D721Med (cell line): ENCODE results near the gene C19orf67.

Source experiments
- DNase-seq: peaks from one replicate; pipeline ENCODE4 v3.0.0; 2011; ENCODE audit warnings: low spot score; ENCODE audit not compliant: insufficient read length
- FAIRE-seq: peaks from 2 replicates; lab custom pipeline; 2011; peaks lifted over from hg19 to GRCh38; lab: Jason Lieb, UNC
- TF ChIP-seq, protein P1 (sequence below): IDR thresholded peaks from 2 replicates; pipeline ENCODE4 v1.5.1; 2012; ENCODE audit warnings: mild to moderate bottlenecking, control low read depth; ENCODE audit not compliant: insufficient read depth; ENCODE audit errors: missing control alignments

The C19orf67 gene

DNA sequence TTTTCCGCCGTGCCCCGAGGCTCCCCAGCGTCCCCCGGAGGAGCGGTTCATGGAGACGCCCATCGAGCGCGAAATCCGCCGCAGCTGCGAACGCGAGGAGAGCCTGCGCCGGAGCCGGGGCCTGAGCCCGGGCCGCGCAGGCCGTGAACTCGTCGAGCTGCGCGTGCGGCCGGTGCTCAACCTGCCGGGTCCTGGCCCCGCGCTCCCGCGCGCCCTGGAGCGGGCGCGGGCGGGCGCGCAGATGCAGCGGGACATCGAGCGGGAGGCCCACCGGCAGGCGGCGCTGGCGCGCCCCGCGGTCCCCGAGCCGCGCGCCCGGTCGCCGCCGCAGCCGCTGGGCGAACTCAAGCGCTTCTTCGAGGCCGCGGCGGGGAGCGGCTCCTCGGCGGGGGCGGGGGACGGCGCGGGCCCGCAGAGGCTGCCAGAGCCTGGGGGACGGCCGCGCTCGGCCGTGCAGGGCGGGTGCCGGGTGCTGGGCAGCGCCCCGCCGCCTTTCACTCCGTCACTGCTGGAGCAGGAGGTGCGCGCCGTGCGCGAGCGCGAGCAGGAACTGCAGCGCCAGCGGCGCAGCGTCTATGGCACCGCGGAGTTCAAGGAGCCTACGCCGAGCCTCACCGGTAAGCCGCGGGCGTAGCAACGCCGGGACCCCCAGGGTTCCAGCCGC lies 12.2 kb downstream of the C19orf67 start:
- DNase-seq: no peak
- FAIRE-seq: no peak
- TF ChIP-seq, protein P1, sequence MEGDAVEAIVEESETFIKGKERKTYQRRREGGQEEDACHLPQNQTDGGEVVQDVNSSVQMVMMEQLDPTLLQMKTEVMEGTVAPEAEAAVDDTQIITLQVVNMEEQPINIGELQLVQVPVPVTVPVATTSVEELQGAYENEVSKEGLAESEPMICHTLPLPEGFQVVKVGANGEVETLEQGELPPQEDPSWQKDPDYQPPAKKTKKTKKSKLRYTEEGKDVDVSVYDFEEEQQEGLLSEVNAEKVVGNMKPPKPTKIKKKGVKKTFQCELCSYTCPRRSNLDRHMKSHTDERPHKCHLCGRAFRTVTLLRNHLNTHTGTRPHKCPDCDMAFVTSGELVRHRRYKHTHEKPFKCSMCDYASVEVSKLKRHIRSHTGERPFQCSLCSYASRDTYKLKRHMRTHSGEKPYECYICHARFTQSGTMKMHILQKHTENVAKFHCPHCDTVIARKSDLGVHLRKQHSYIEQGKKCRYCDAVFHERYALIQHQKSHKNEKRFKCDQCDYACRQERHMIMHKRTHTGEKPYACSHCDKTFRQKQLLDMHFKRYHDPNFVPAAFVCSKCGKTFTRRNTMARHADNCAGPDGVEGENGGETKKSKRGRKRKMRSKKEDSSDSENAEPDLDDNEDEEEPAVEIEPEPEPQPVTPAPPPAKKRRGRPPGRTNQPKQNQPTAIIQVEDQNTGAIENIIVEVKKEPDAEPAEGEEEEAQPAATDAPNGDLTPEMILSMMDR: peak; percentile 52

DNA sequence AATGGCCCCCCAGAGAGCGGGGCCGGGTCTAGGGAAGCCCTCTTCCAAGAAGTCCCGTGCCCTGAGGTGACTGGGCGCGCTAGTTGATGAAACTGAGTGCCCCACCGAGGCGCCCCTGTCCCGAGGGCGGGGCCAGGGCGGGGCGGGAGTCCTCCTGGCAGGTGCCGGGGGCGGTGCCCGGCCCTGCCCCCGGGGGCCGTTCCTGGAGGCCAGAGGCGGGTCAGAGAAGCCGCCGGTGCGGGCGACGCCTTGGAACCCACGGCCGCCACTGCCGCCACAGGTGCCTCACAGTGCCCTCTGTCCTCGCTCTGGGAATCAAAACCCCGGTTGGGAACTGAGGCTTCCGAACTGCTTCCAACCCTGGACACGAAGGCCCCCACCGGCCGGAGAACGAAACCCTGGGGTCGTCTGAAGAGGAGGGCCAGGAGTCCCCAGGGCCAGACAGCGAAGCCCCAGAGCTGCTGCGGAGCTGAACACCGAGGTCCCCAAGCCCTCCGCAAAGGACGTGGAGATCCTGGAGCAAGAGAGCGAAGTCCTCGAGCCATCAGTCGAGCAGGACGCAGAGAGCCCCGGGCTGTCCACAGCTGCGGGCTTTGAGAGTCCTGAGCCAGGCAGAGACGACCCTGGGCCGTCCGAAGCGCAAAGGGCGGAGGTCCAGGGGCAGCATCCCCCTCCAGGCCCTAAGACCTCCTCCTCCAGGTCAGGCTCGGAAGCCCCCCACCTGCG lies 12.9 kb downstream of the C19orf67 start, which contains the start of gene MISP3:
Gene MISP3, plus strand, starts transcription at position 252 of the 726 bp plus-strand sequence. CDS start 524 bp downstream, outside the sequence.
- FAIRE-seq: no peak
- DNase-seq: no peak
- TF ChIP-seq, protein P1: no peak

DNA sequence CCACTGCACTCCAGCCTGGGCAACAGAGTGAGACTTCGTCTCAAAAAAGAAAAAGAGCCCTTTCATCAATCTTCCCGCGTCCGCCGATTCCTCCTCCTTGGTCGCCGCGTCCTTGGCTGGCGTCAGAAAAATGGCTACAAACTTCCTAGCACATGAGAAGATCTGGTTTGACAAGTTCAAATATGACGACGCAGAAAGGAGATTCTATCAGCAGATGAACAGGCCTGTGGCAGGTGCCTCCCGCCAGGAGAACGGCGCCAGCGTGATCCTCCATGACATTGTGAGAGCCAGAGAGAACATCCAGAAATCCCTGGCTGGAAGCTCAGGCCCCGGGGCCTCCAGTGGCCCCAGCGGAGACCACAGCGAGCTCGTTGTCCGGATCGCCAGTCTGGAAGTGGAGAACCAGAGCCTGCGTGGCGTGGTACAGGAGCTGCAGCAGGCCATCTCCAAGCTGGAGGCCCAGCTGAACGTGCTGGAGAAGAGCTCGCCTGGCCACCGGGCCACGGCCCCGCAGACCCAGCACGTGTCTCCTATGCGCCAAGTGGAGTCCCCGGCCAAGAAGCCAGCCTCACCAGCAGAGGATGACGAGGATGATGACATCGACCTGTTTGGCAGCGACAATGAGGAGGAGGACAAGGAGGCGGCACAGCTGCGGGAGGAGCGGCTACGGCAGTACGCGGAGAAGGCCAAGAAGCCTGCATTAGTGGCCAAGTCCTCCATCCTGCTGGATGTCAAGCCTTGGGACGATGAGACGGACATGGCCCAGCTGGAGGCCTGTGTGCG lies 15.1 kb downstream of the C19orf67 start:
- TF ChIP-seq, protein P1: no peak
- no peak for FAIRE-seq
- no peak for DNase-seq

DNA sequence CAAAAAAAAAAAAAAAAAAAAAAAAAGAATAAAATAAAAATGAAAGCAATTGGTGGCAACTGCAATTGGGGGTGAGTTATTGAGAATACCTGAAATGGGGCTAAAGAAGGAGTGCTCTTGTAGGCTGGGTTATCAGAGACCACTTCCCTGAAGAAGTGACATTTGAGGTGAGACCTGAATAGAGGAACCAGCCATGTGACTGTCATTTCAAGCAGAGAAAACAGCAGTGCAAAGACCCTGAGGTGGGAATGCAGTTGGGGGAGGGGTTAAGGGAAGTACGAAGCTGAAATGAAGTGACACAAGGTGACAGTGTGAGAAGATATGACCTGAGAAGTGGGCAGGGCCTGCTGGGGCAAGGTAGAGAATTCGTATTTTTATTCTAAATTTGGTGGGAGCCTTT lies 19.4 kb downstream of the C19orf67 start:
- no peak for DNase-seq
- no peak for FAIRE-seq
- TF ChIP-seq, protein P1: no peak

DNA sequence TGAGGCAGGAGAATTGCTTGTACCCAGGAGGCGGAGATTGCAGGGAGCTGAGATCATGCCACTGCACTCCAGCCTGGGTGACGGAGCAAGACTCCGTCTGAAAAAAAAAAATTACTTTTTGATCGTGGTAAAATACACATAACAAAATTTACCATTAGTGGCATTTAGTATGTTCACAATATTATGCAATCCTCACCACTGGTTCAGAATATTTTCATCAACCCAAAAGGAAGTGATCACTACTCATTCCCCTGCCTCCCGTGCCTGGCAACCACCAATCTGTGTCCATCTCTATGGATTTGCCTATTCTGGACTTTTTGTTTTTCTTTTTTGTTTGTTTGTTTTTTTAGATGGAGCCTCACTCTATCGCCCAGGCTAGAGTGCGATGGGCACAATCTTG lies 22.5 kb downstream of the C19orf67 start:
- DNase-seq: no peak
- FAIRE-seq: no peak

DNA sequence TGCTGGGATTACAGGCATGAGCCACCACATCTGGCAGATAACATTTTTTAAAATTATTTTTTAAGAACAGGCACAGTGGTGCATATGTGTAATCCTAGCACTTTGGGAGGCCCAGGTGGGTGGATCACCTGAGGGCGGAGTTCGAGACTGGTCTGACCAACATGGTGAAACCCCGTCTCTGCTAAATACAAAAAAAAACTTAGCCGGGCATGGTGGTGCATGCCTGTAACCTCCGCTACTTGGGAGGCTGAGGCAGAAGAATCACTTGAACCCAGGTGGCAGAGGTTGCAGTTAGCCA lies 23.1 kb downstream of the C19orf67 start:
- TF ChIP-seq, protein P1: no peak
- DNase-seq (no peak), FAIRE-seq (no peak)

More for the DNA sequence above, 22.5 kb downstream of the C19orf67 start:
- TF ChIP-seq, protein P1: no peak
